ENCODE measurements around the gene TRPM2.

Gene TRPM2

DNA sequence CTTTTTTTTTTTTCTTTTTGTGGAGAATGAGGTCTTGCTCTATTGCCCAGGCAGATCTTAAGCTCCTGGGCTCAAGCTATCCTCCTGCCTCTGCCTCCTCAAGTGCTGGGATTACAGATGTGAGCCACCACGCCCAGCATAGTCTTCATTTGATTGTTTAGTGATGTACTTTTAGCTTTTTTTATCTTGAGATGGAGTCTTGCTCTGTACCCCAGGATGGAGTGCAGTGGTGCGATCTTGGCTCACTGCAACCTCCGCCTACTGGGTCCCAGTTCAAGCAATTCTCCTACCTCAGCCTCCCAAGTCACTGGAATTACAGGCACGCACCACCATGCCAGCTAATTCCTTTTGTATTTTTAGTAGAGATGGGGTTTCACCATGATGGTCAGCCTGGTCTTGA is 77.9 kb downstream of the TRPM2 start:
- DNase-seq (ENCODE audit: low read depth), result no peak

DNA sequence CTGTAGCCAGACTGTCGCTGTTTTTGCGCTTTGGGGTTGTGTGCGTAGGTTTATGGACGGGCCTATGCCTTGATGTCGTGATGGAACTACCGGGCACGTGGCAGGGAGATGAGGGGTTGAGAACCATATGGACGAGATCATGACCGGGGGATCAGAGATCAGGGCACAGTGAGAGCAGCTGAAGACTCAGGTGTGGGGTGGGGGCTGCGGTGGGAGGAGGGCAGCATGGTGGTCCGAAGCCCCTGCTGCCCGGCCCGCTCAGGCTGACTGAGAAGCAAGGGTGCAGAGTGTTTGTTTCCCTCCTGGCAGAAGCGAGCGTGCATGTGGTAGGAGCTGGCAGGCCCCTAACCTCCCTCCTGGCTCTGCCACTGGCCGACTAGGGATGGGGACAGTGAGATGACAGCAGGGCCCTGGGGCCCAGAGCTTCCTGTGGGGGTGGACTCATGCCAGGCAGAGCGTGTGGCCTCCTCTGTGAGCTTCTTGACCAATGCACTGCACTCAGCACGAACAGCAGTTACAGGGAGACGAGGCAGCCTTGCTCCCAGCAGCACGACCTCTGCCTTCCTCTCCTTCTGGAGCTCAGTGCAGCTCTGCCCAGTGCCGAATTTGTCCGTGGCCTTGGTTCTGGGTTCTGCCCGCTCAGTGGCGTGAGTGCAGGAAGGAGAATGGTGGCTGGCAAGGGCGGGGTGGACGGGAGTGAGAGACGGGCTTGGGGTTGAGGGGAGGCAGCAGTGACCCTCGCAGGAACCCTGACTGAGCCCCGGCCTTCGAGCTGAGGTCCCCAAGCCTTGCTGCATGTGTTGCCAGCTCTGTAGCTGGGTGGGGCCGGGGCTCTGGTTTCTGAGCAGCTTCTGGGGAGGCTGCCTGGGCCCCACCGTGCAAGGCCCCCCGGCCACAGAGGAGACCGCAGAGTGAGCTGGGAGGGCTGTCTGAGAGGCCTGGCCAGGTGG is 79.7 kb downstream of the TRPM2 start:
- no peak for DNase-seq (ENCODE audit: low read depth)

DNA sequence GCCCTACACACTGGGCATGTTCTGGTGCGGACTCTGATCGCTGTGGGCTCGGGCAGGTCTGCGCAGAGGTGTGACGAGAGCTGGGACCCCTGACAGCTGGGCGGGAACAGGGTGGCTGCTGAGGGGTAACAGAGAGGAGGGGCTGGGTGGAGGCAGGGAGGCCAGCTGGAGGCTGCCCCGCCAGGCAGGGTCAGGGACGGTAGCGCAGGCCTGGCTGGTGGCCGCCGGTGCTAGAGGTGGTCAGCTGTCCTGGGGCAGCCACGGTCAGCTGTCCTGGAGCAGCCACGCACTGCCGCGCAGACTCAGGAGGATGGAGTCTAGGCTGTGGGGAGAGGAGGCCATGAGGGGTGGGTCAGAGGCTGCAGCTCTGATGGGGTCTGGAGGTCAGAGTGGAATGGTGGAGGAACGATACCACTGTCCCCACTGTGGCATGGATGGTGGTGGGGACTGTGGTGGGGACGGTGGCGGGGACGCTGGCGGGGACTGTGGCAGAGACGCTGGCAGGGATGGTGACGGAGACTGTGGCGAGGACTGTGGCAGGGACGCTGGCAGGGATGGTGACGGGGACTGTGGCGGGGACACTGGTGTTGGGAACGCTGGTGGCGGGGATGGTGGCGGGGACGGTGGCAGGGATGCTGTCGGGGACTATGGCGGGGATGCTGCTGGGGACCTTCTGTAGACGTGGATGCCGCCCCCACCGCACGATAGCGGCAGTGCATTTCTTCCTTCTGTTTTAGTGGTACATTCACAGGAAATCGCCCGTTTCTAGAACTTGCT is 80.6 kb downstream of the TRPM2 start:
- no peak for DNase-seq (ENCODE audit: low read depth)

DNA sequence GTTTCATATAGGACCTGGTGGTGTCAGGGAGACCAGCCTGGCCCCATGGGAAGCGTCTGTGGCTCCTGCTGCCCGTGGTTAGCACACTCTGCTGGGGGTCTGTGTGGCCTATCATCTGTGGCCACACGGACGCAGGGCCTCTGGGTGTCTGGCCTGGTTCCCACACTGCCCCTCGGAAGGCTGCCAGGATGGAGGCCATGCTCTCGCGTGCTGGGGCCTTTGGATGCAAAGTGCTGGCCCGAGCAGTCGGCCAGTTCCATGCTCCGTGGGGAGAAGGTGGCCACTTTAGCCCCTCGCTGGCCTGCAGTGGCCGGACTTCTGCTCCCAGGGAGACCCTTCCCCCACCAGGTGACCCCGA is 81.1 kb downstream of the TRPM2 start:
- DNase-seq (ENCODE audit: low read depth), result no peak

DNA sequence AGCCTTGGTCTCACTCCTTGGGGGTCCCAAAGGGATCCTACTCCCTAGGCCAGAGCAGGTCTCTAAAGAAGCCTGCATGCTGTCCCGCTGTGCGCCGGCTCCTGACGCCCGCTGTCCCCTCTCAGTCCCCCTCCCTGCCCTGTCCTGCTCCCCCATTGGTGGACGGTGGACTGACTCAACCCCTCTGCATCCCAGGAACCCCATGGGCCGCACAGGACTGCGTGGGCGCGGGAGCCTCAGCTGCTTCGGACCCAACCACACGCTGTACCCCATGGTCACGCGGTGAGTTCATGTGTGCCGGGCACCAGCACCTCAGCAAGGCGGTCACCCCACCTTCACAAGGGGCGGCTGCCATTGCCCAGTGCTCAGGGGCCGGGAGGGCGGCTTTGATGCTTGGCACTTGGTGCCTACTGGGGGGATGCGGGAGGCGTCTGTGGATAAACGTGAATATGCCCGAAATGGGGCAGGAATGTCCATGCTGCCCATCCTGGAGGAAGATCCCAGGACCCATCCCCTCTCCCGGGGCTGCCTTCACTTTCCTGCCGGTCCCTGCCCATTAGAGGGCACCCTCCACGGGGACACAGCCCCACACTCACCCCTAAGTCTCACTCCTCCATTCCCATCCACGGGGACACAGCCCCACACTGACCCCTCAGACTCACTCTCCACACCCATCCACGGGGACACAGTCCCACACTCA is 81.7 kb downstream of the TRPM2 start:
- no peak for DNase-seq (ENCODE audit: low read depth)

DNA sequence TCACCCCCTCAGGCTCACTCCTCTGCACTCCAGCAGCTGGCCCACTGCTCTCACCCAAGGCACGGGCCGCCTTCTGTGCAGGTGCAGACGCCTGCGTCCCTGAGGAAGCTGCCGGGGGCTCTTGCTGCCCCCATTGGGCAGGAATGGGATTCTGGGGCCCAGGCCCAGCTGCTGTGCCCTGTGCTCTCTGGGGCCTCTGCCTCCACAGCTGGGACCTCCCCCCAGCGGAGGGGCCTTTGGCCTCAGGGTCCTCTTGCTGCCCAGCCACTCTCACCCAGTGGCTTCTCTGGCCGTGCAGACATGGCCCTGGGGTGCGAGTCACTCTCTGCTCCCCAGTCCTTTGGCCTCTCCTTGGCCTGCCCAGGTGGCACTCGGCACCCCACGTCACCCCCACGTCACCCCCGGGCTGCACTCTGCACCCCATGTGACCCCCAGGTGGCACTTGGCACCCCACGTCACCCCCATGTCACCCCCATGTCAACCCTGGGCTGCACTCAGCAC is 82.7 kb downstream of the TRPM2 start:
- no peak for DNase-seq (ENCODE audit: low read depth)

DNA sequence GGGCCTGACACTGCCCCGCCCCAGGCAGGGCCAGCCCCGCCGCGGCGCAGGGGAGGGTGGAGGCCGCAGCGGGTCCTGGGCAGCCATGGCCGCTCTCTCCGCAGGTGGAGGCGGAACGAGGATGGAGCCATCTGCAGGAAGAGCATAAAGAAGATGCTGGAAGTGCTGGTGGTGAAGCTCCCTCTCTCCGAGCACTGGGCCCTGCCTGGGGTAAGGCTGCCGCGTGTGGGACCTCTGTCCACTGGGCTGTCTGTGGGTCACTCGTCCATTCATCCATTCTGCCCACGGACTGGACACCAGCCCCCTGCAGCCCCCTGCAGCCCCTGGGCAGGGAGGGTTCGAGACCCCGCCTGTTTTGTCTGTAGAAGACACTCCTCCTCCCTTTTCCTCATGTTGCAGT is 83.5 kb downstream of the TRPM2 start:
- DNase-seq (ENCODE audit: low read depth), result no peak

DNA sequence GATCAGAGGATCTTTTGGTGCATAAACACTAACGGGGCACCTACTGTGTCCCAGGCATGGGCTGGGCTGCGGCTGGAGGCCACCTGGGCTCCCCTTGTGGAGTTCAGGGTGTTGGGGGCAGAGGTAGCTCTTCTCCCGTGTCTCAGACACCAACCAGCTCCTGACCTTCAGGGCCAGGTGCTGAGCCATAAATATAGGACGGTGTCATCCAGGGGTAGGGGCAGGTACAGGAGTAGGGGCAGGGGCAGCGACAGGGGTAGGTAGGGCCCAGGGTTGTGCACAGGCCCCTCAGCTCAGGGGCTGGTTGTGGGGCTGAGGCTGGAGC is 83.9 kb downstream of the TRPM2 start:
- DNase-seq (ENCODE audit: low read depth), result no peak

DNA sequence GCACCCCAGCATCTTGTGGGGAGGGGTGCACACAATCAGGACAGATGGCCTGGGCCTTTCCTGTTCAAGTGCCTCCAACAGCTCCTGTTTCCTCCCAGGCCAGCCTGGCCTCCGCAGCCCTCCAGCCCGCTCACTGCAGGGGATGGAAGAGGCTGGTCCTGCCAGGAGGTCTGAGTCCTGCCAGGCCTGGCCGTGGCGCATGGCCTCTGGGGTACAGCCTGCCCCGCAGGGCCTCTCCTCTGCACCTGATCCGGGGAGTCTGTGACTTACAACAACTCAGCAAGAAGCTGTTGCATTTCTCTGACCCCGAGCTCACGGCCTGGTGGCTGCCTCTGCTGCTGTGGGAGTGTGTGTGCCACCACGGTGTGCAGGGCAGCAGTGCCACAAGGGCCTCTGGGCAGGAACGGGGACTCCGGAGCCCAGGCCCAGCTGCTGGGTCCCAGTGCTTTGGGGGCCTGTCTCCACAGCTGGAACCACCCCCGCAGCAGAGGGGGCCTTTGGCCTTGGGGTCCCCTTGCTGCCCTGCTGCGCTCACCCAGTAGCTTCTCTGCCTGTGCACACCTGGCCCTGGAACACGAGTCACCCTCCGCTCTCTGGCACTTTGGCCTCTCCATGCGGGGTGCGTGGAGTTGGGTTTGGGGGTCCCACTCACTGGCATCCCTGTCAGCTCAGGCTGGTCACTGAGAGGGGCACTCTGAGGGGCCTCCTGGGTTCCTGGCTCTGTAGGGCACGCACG is 84.4 kb downstream of the TRPM2 start:
- DNase-seq (ENCODE audit: low read depth), result no peak

DNA sequence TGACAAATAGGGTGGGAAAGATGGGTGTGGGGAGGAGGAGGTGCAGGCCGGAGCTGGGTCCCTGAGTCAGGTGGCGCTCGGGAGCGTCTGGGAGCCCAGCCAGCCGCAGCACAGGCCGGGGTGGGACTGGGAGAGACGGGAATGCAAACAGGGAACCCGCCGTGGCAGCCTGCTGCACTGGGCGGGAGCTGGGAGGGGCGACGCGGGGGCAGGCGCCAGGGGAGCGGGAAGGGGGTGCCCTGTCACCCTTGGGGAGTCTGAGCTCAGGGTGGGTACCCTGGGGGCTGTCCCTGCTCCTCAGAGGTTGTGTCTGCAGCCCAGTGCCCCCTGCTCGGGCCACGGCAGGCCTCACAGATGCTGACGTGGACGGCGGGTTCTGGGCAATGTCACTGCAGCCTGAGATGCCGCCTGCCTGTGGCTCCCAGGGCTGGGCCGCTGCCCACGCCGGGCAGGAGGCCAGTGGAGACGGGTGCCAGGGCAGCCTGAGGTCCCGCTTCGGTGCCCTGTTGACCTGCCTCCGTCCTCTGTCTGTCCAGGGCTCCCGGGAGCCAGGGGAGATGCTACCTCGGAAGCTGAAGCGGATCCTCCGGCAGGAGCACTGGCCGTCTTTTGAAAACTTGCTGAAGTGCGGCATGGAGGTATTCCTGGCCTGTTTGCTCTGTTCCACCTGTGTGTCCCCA is 85.2 kb downstream of the TRPM2 start:
- no peak for DNase-seq (ENCODE audit: low read depth)

DNA sequence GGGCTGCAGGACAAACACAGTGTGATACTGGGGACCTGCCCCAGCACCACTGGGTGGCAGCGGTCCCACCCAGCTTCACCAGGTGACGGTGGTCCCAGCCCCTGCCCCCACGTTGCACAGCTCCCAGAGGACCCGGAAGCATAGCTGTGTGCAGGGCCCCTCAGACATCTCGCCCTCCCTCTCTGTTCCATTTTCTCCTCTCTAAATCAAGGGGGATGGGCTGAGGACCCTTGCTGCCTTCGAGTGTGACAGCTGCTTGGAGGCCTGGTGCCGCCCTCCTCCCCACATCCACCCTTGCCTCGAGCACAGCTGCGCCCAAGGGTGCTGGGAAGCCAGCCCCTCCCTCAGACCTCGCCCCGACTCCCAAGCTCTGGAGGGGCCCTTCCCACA is 85.8 kb downstream of the TRPM2 start:
- DNase-seq (ENCODE audit: low read depth), result no peak

DNA sequence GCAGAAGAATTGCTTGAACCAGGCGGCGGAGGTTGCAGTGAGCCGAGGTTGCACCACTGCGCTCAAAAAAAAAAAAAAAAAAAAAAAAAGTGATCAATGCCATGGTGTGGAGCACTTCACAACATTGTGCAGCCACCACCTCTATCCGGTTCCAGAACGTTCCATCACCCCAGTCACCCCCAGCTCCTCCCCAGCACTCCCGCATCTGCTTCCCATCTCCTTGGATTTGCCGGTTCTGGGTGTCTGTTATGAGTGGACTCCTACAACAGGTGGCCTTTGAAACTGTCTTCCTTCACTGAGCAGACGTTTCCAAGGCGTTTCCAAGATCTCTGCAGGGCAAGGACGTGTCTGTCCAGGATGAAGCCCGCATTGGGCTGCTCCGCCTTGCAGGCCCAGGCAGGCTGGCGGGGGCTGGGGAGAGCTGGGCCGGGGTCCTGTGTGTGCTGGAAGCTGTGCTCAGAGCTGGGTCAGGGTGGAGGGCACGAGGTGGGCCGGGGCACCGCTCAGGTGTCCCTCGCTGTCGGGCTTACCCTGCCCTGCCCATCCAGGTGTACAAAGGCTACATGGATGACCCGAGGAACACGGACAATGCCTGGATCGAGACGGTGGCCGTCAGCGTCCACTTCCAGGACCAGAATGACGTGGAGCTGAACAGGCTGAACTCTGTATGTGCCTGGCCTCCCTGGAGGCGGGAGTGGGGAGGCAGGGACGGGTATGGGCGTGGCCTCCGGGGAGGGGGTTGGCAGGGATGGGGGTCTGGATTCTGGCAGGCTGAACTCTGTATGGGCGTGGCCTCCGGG is 87.0 kb downstream of the TRPM2 start:
- DNase-seq (ENCODE audit: low read depth), result no peak

DNA sequence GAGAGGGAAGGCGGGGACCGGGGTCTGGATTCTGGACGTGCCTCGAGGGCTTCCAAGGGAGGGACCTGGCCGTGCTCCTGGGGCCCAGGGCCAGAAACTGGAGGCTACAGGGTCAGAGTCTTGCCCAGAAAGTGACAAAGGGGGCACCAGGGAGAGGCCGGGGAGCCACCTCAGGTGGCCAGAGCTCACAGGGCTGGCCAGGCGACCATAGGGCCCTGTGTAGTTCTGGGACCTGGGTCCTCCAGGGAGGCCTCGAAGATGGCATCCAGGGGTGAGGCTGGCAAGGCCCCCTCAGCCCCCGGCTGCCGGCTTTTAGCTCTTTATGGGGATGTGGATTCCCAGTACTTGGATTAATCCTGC is 87.6 kb downstream of the TRPM2 start:
- no peak for DNase-seq (ENCODE audit: low read depth)

DNA sequence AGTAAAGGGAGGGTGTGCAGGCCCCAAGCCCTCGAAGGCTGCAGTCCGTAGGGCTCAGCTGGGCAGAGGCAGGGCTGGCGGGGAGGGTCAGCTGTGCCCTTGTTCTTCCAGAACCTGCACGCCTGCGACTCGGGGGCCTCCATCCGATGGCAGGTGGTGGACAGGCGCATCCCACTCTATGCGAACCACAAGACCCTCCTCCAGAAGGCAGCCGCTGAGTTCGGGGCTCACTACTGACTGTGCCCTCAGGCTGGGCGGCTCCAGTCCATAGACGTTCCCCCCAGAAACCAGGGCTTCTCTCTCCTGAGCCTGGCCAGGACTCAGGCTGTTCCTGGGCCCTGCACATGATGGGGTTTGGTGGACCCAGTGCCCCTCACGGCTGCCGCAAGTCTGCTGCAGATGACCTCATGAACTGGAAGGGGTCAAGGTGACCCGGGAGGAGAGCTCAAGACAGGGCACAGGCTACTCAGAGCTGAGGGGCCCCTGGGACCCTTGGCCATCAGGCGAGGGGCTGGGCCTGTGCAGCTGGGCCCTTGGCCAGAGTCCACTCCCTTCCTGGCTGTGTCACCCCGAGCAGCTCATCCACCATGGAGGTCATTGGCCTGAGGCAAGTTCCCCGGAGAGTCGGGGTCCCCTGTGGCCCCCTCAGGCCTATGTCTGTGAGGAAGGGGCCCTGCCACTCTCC is 88.3 kb downstream of the TRPM2 start:
- no peak for DNase-seq (ENCODE audit: low read depth)

DNA sequence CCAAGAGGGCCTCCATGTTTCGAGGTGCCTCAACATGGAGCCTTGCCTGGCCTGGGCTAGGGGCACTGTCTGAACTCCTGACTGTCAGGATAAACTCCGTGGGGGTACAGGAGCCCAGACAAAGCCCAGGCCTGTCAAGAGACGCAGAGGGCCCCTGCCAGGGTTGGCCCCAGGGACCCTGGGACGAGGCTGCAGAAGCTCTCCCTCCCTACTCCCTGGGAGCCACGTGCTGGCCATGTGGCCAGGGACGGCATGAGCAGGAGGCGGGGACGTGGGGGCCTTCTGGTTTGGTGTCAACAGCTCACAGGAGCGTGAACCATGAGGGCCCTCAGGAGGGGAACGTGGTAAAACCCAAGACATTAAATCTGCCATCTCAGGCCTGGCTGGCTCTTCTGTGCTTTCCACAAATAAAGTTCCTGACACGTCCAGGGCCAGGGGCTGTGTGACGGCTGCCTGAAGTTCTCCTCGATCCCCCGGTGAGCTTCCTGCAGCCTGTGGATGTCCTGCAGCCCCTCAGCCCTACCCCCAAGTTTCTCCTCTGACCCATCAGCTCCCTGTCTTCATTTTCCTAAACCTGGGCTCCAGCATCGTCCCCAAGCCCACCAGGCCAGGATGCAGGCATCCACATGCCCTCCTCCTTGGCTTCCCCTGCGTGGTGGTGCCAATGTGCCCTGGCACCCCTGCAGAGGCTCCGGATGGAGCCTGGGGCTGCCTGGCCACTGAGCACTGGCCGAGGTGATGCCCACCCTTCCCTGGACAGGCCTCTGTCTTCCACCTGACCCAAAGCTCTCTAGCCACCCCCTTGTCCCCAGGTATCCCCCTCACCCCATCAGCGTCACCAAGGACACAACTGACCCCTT is 89.1 kb downstream of the TRPM2 start:
- DNase-seq (ENCODE audit: low read depth), result no peak

DNA sequence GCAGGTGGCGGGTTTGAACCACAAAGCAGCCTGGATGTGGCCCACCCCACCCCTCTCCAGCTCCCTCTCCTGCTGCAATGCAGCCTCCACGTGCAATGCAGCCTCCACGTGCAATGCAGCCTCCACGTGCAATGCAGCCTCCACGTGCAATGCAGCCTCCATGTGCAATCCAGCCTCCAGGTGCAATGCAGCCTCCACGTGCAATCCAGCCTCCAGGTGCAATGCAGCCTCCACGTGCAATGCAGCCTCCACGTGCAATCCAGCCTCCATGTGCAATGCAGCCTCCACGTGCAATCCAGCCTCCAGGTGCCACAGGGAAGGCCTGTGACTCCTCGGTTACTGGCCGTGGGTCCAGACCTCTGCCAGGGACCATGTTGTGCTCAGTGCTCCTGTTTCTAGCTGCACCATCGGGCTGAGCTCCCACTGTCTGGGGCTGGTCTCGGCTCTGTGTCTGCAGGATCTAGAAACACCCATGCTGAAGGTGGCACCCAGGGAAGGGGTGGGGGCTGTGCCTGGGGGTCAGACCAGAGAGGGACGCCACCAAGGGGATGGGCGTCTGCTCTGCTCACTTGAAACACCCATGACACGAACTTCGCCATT is 90.0 kb downstream of the TRPM2 start:
- no peak for DNase-seq (ENCODE audit: low read depth)

DNA sequence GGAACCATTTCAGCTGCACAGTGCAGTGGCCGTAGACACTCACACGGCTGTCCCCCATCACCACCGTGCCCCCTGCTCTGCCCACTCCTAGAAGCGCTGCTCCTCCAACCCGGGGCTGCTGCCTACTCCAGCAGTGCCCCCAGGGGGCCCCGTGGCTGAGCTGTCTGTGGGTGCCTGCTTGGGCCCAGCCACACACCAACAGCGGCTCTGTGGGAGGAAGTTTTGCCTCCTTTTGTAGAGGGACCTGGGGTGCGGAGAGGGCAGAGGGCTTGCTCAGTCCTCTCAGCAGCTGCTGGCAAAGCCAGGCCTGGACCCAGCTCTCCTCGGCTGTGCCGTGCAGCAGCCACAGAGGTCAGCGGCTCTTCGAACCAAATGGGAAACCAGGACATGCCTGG is 90.5 kb downstream of the TRPM2 start:
- no peak for DNase-seq (ENCODE audit: low read depth)

DNA sequence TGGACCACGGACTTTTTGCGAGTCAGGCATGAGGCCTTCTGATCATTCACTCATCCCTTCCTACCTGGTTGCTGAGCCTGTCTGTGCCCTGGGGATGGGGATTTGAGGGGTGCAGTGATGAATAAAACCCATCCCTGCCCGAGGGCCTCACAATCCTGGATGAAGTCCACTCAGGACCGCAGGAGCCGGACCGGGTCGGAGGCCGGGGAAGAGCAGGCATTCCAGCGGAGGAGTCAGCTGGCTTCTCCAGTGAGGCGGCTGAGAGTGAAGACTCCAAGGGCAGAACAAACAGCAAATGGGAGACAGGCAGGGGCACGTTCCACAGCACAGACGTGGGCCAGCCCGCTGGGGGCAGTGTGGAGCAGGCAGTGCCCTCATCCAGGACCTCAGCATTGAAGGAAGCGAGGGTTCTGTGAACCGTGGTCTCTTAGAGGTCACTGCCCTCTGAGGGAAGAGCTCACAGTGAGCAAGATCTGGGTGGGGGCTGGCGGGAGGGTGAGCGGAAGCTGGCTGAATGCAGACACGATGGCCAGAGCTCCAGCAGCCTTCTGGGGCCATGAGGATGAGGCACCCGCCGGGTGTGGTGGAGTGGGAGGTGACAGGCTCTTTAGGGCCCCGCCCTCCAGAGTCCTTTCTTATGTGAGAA is 91.0 kb downstream of the TRPM2 start:
- no peak for DNase-seq (ENCODE audit: low read depth)

Data from activated T-cell treated with anti-CD3 and anti-CD28 coated beads for 24 hours (primary cell).